PC-3 (cell line): ENCODE data around the gene ZNF91. TPM values are rescaled to one million over a fixed set of nuclear protein-coding genes. Genes with fewer than 3 reads are reported as not detected.
A peak's percentile ranks its signal among the peaks of the same experiment; 100 is the strongest.
"Not testable (repeated sequence)": the region's sequence is repeated elsewhere in the genome, so short reads cannot be mapped to it uniquely, and the experiment has no call there.

Experiments used
- ATAC-seq: fragments of 200-7000 bp; cut with Tn5 transposase; 2 replicates; pipeline ENCODE4 v1.9.1; 2020; ENCODE audit warnings: mild to moderate bottlenecking, moderate library complexity
- BruUV-seq: library from RNA; stranded (reverse); fragments of 400-500 nt; replicated peaks from 2 replicates; lab custom pipeline; 2021; lab: Mats Ljungman, UMichigan
- CTCF ChIA-PET: fragments of 300-600 bp; sonication (Branson Sonifier 250); formaldehyde crosslinking; loops from one replicate; lab custom pipeline; 2022; ENCODE audit warnings: antibody characterized with exemption; lab: Charles Lee
- POLR2A ChIA-PET: fragments of 300-600 bp; sonication (Branson Sonifier 250); formaldehyde crosslinking; loops from one replicate; lab custom pipeline; 2022; ENCODE audit warnings: antibody characterized with exemption; ENCODE audit not compliant: unreplicated experiment; lab: Charles Lee
- DNase-seq: peaks from one replicate; pipeline ENCODE4 v3.0.0-alpha.2; 2015
- H2AFZ ChIP-seq: fragments of 300-600 bp; sonication (generic); 2 replicates; pipeline ENCODE4 v1.6.0; 2016; ENCODE audit warnings: antibody characterized with exemption, low read length
- H3F3A ChIP-seq: fragments of 300-600 bp; sonication (generic); one replicate; pipeline ENCODE4 v1.6.0; 2017; ENCODE audit warnings: antibody characterized with exemption, low read length, control low read depth, mild to moderate bottlenecking; ENCODE audit not compliant: unreplicated experiment
- H3K27ac ChIP-seq: fragments of 300-600 bp; sonication (generic); 2 replicates; pipeline ENCODE4 v1.5.1; 2016; ENCODE audit warnings: mild to moderate bottlenecking, low read length
- H3K27me3 ChIP-seq: fragments of 300-600 bp; sonication (generic); 2 replicates; pipeline ENCODE4 v1.6.1; 2016; ENCODE audit warnings: low read length, mixed read lengths
- H3K36me3 ChIP-seq: fragments of 300-600 bp; sonication (generic); 2 replicates; pipeline ENCODE4 v1.6.1; 2016; ENCODE audit warnings: low read depth, mixed run types, low read length, mixed read lengths
- H3K4me1 ChIP-seq: fragments of 300-600 bp; sonication (generic); 2 replicates; pipeline ENCODE4 v1.5.1; 2016; ENCODE audit warnings: low read length; ENCODE audit not compliant: insufficient read depth
- H3K4me2 ChIP-seq: fragments of 300-600 bp; sonication (generic); 2 replicates; pipeline ENCODE4 v1.6.0; 2016; ENCODE audit warnings: low read length
- H3K4me3 ChIP-seq: fragments of 300-600 bp; sonication (generic); 2 replicates; pipeline ENCODE4 v1.5.1; 2016; ENCODE audit warnings: mild to moderate bottlenecking, low read length, mixed read lengths
- H3K79me2 ChIP-seq: fragments of 300-600 bp; sonication (generic); 2 replicates; pipeline ENCODE4 v1.6.1; 2017; ENCODE audit warnings: low read length, mixed read lengths
- H3K9ac ChIP-seq: fragments of 300-600 bp; sonication (generic); 2 replicates; pipeline ENCODE4 v1.6.0; 2016; ENCODE audit warnings: mild to moderate bottlenecking, low read length
- H3K9me2 ChIP-seq: fragments of 300-600 bp; sonication (generic); replicated peaks from 2 replicates; pipeline ENCODE4 v1.6.1; 2016; ENCODE audit warnings: mixed run types, low read length, mixed read lengths
- H3K9me3 ChIP-seq: fragments of 300-600 bp; sonication (generic); 2 replicates; pipeline ENCODE4 v1.6.1; 2016; ENCODE audit warnings: low read length, mixed read lengths
- H4K20me1 ChIP-seq: fragments of 300-600 bp; sonication (generic); 2 replicates; pipeline ENCODE4 v1.6.1; 2016; ENCODE audit warnings: low read length, mixed read lengths
- EZH2 ChIP-seq: fragments of 300-600 bp; sonication (generic); IDR thresholded peaks from one replicate; pipeline ENCODE4 v1.6.1; 2017; ENCODE audit warnings: antibody characterized with exemption, mild to moderate bottlenecking, low read length; ENCODE audit not compliant: unreplicated experiment
- EZH2phosphoT487 ChIP-seq: fragments of 300-600 bp; sonication (generic); IDR thresholded peaks from 2 replicates; pipeline ENCODE4 v1.6.1; 2018; ENCODE audit warnings: mild to moderate bottlenecking, antibody characterized with exemption, low read length, borderline replicate concordance
- intact Hi-C: fragments of 100-400 bp; cut with micrococcal nuclease; formaldehyde crosslinking; loops from 2 replicates; pipeline ENCODE4 v1.9.0; 2023
- total RNA-seq: library from RNA; depleted of rRNA; stranded (reverse); fragments of >200 nt; gene quantifications from 2 replicates; pipeline ENCODE4 v1.2.3, GENCODE V29; 2014
- TF ChIP-seq, protein P1 (sequence below): fragments of 300-600 bp; sonication (generic); conservative IDR thresholded peaks from 2 replicates; pipeline ENCODE4 v1.5.1; 2017; ENCODE audit warnings: antibody characterized with exemption, low read depth, mild to moderate bottlenecking, low read length

The ZNF91 gene
- total RNA-seq, 1 experiment from 2014 or later, result 22.2 TPM

- H3K4me1 ChIP-seq, DNase-seq, H3K9me2 ChIP-seq, CTCF ChIA-PET, H3K27ac ChIP-seq, H3K27me3 ChIP-seq, ATAC-seq, H2AFZ ChIP-seq, H3F3A ChIP-seq, H3K36me3 ChIP-seq, H3K4me2 ChIP-seq, H3K9me3 ChIP-seq, H4K20me1 ChIP-seq, BruUV-seq, H3K79me2 ChIP-seq, POLR2A ChIA-PET, H3K4me3 ChIP-seq, H3K9ac ChIP-seq, intact Hi-C loops: not testable (repeated sequence)
Observed at GRCh38 chr19:23319571-23319970, 75.7 kb downstream of the ZNF91 start.

GRCh38 chr19:23318941-23319340 lies 76.3 kb downstream of the ZNF91 start:
- H3K9me3 ChIP-seq, H4K20me1 ChIP-seq, BruUV-seq, H3K4me2 ChIP-seq, intact Hi-C loops, POLR2A ChIA-PET, H3K9me2 ChIP-seq, CTCF ChIA-PET, H3K4me3 ChIP-seq, H3K4me1 ChIP-seq, H3K79me2 ChIP-seq, DNase-seq, H3K27me3 ChIP-seq, H3F3A ChIP-seq, H3K9ac ChIP-seq, H3K27ac ChIP-seq, H2AFZ ChIP-seq, H3K36me3 ChIP-seq, ATAC-seq: not testable (repeated sequence)

GRCh38 chr19:23318143-23318542 lies 77.1 kb downstream of the ZNF91 start:
- H3K9me3 ChIP-seq, result peaks cover 8% of the 10 kb centered on the region; the same call in 1 of the 2 replicates
- CTCF ChIA-PET, result no interaction called here
- H3K9me2 ChIP-seq, result no peaks in the 10 kb centered on the region
- H3K9ac ChIP-seq, result no peak overlapping the region
- 0 out of 2 replicates have a peak, but pooled peaks have one; percentile 12 for ATAC-seq
- H3K27me3 ChIP-seq, result no peaks in the 10 kb centered on the region
- H3K27ac ChIP-seq, result no peak overlapping the region
- no TSS peak for BruUV-seq
- H3F3A ChIP-seq, result no peaks in the 10 kb centered on the region
- intact Hi-C loops, result no loop called here
- no peaks in the 10 kb centered on the region for H4K20me1 ChIP-seq
- H3K4me3 ChIP-seq, result no peak overlapping the region
- H2AFZ ChIP-seq, result no peak overlapping the region
- no peaks in the 10 kb centered on the region for H3K79me2 ChIP-seq
- H3K4me1 ChIP-seq, result peaks cover 7% of the 10 kb centered on the region
- TF ChIP-seq EZH2phosphoT487 (no peak), EZH2 (no peak)
- TF ChIP-seq, protein P1, sequence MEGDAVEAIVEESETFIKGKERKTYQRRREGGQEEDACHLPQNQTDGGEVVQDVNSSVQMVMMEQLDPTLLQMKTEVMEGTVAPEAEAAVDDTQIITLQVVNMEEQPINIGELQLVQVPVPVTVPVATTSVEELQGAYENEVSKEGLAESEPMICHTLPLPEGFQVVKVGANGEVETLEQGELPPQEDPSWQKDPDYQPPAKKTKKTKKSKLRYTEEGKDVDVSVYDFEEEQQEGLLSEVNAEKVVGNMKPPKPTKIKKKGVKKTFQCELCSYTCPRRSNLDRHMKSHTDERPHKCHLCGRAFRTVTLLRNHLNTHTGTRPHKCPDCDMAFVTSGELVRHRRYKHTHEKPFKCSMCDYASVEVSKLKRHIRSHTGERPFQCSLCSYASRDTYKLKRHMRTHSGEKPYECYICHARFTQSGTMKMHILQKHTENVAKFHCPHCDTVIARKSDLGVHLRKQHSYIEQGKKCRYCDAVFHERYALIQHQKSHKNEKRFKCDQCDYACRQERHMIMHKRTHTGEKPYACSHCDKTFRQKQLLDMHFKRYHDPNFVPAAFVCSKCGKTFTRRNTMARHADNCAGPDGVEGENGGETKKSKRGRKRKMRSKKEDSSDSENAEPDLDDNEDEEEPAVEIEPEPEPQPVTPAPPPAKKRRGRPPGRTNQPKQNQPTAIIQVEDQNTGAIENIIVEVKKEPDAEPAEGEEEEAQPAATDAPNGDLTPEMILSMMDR, result no peak
- peak; percentile 38 for DNase-seq
- no peaks in the 10 kb centered on the region for H3K36me3 ChIP-seq
- H3K4me2 ChIP-seq, result no peak overlapping the region
- POLR2A ChIA-PET, result no interaction called here

- intact Hi-C loops, result no loop called here
- H3K9ac ChIP-seq, result no peak overlapping the region
- no peaks in the 10 kb centered on the region for H4K20me1 ChIP-seq
- H3K27me3 ChIP-seq, result no peaks in the 10 kb centered on the region
- ATAC-seq (no peak), DNase-seq (no peak)
- H3K36me3 ChIP-seq, result no peaks in the 10 kb centered on the region
- TF ChIP-seq EZH2phosphoT487 (no peak), EZH2 (no peak)
- TF ChIP-seq, protein P1, result no peak
- H3K4me2 ChIP-seq, result no peak overlapping the region
- ChIA-PET CTCF (no interaction called here), POLR2A (no interaction called here)
- peaks cover 9% of the 10 kb centered on the region; the same call in 1 of the 2 replicates for H3K9me3 ChIP-seq
- H3K9me2 ChIP-seq, result no peaks in the 10 kb centered on the region
- peaks cover 31% of the 10 kb centered on the region for H3K4me1 ChIP-seq
- H3K79me2 ChIP-seq, result no peaks in the 10 kb centered on the region
- no peak overlapping the region for H2AFZ ChIP-seq
- H3K27ac ChIP-seq, result no peak overlapping the region
- no TSS peak for BruUV-seq
- H3F3A ChIP-seq, result no peaks in the 10 kb centered on the region
- H3K4me3 ChIP-seq, result no peak overlapping the region
Observed at GRCh38 chr19:23315286-23315685, 80.0 kb downstream of the ZNF91 start.
